H1 (cell line): ENCODE data around the gene GSX1. TPM values are rescaled to one million over a fixed set of nuclear protein-coding genes. Genes with fewer than 3 reads are reported as not detected.

Experiments used
- CTCF ChIA-PET: fragments of 300-600 bp; sonication (Branson Sonifier 250); formaldehyde crosslinking; loops from one replicate; lab custom pipeline; 2021; ENCODE audit not compliant: partially characterized antibody; lab: Charles Lee
- POLR2A ChIA-PET: fragments of 300-600 bp; sonication (Branson Sonifier 250); formaldehyde crosslinking; loops from one replicate; lab custom pipeline; 2021; ENCODE audit warnings: inconsistent platforms; ENCODE audit not compliant: partially characterized antibody; lab: Charles Lee
- DNase-seq, 2 experiments: peaks; one replicate each; pipeline versions ENCODE4 v3.0.0 to v3.0.0-alpha.2; 2010 to 2022; ENCODE audit warnings: low spot score in 2 of 2, low read depth in 1 of 2, mixed read lengths in 1 of 2
- FAIRE-seq: peaks from 2 replicates; lab custom pipeline; 2011; peaks lifted over from hg19 to GRCh38; lab: Jason Lieb, UNC
- H2AFZ ChIP-seq: 2 replicates; pipeline ENCODE4 v1.8.1; 2012; ENCODE audit warnings: low read length, inconsistent platforms
- H2AK5ac ChIP-seq: 2 replicates; pipeline ENCODE4 v1.6.1; 2013; ENCODE audit warnings: low read depth, low read length
- H2BK120ac ChIP-seq: replicated peaks from 2 replicates; pipeline ENCODE3; 2013; ENCODE audit warnings: low read depth, low read length, inconsistent platforms
- H2BK12ac ChIP-seq: 2 replicates; pipeline ENCODE4 v1.6.1; 2013; ENCODE audit warnings: low read depth, low read length
- H2BK15ac ChIP-seq: 2 replicates; pipeline ENCODE4 v1.6.1; 2013; ENCODE audit warnings: low read length
- H2BK20ac ChIP-seq: 2 replicates; pipeline ENCODE4 v1.6.1; 2013; ENCODE audit warnings: low read length
- H2BK5ac ChIP-seq: 2 replicates; pipeline ENCODE4 v1.6.1; 2013; ENCODE audit warnings: low read depth, low read length
- H3K14ac ChIP-seq: 2 replicates; pipeline ENCODE4 v1.6.1; 2013; ENCODE audit warnings: inconsistent platforms; ENCODE audit not compliant: insufficient read length
- H3K18ac ChIP-seq: 2 replicates; pipeline ENCODE4 v1.6.1; 2013; ENCODE audit warnings: low read length; ENCODE audit errors: extremely low read depth
- H3K23ac ChIP-seq: 2 replicates; pipeline ENCODE4 v1.6.1; 2013; ENCODE audit warnings: inconsistent platforms; ENCODE audit not compliant: insufficient read length
- H3K23me2 ChIP-seq: 2 replicates; pipeline ENCODE4 v1.6.1; 2013; ENCODE audit warnings: low read depth, low read length
- H3K27ac ChIP-seq: 2 replicates; pipeline ENCODE4 v1.6.1; 2011; ENCODE audit warnings: low read depth, low read length, inconsistent platforms
- H3K27me3 ChIP-seq, 4 experiments: replicated peaks in 1 of 4; 1 replicate in 1 of 4; 2 replicates in 3 of 4; pipeline versions ENCODE4 v1.6.1 to v1.8.1; 2011 to 2013; ENCODE audit warnings: low read length in 3 of 4, mild to moderate bottlenecking in 3 of 4, inconsistent platforms in 2 of 4, mixed read lengths in 2 of 4, moderate library complexity in 1 of 4; ENCODE audit not compliant: control insufficient read depth in 3 of 4, insufficient read depth in 3 of 4; ENCODE audit errors: extremely low read depth in 1 of 4
- H3K36me3 ChIP-seq, 4 experiments: 2 replicates each; pipeline versions ENCODE4 v1.6.1 to v1.8.1; 2011 to 2013; ENCODE audit warnings: mild to moderate bottlenecking in 4 of 4, low read length in 3 of 4, moderate library complexity in 2 of 4, control low read depth in 1 of 4, inconsistent platforms in 1 of 4; ENCODE audit not compliant: insufficient read depth in 4 of 4, control insufficient read depth in 2 of 4
- H3K4ac ChIP-seq: replicated peaks from 2 replicates; pipeline ENCODE3; 2013; ENCODE audit warnings: low read length, low read depth, mixed read lengths, inconsistent platforms; ENCODE audit not compliant: insufficient read length
- H3K4me1 ChIP-seq, 4 experiments: replicated peaks in 1 of 4; 1 replicate in 1 of 4; 2 replicates in 3 of 4; pipeline versions ENCODE4 v1.6.1 to v1.8.1; 2011 to 2013; ENCODE audit warnings: low read length in 3 of 4, inconsistent platforms in 2 of 4, mixed read lengths in 1 of 4; ENCODE audit not compliant: insufficient read depth in 4 of 4, control insufficient read depth in 3 of 4
- H3K4me2 ChIP-seq, 2 experiments: 2 replicates each; pipeline versions ENCODE4 v1.6.1 to v1.8.1; 2011 to 2013; ENCODE audit warnings: low read depth in 2 of 2, low read length in 2 of 2, control low read depth in 1 of 2, inconsistent platforms in 1 of 2, mild to moderate bottlenecking in 1 of 2; ENCODE audit not compliant: insufficient read depth in 1 of 2
- H3K4me3 ChIP-seq, 4 experiments: fragments of 200-600, 300-600 bp in 1 of 4; sonication (generic), shearing (Covaris generic), sonication (Bioruptor Twin) in 1 of 4; 2 replicates each; pipeline versions ENCODE4 v1.5.1 to v1.8.1; 2011 to 2016; ENCODE audit warnings: low read length in 4 of 4, low read depth in 3 of 4, control low read depth in 2 of 4, inconsistent platforms in 2 of 4, mild to moderate bottlenecking in 2 of 4, mixed read lengths in 1 of 4, moderate library complexity in 1 of 4; ENCODE audit not compliant: insufficient read depth in 2 of 4; ENCODE audit errors: extremely low read depth in 1 of 4
- H3K56ac ChIP-seq: replicated peaks from 2 replicates; pipeline ENCODE3; 2013; ENCODE audit warnings: low read depth, mild to moderate bottlenecking, mixed read lengths, low read length, inconsistent platforms; ENCODE audit not compliant: insufficient read length
- H3K79me1 ChIP-seq: 2 replicates; pipeline ENCODE4 v1.6.1; 2013; ENCODE audit warnings: low read depth, low read length, control low read depth
- H3K79me2 ChIP-seq, 2 experiments: 2 replicates each; pipeline versions ENCODE4 v1.6.1 to v1.8.1; 2012 to 2013; ENCODE audit warnings: low read length in 2 of 2, mild to moderate bottlenecking in 2 of 2, inconsistent platforms in 1 of 2; ENCODE audit not compliant: insufficient read depth in 2 of 2, control insufficient read depth in 1 of 2
- H3K9ac ChIP-seq, 4 experiments: replicated peaks in 1 of 4; 1 replicate in 1 of 4; 2 replicates in 3 of 4; pipeline versions ENCODE4 v1.6.1 to v1.8.1; 2011 to 2013; ENCODE audit warnings: low read depth in 3 of 4, low read length in 3 of 4, control low read depth in 2 of 4, mild to moderate bottlenecking in 2 of 4, moderate library complexity in 2 of 4, inconsistent platforms in 1 of 4; ENCODE audit errors: extremely low read depth in 1 of 4
- H3K9me3 ChIP-seq, 2 experiments: 2 replicates each; pipeline versions ENCODE4 v1.6.1 to v1.8.1; 2012 to 2013; ENCODE audit warnings: mild to moderate bottlenecking in 2 of 2, moderate library complexity in 2 of 2, control low read depth in 1 of 2, inconsistent platforms in 1 of 2, low read depth in 1 of 2, low read length in 1 of 2, mixed read lengths in 1 of 2; ENCODE audit not compliant: insufficient read depth in 2 of 2
- H4K20me1 ChIP-seq, 2 experiments: replicated peaks in 1 of 2; 2 replicates each; pipeline versions ENCODE3 to v1.8.1; 2011 to 2013; ENCODE audit warnings: inconsistent platforms in 2 of 2, low read length in 2 of 2, mild to moderate bottlenecking in 1 of 2; ENCODE audit not compliant: insufficient read depth in 2 of 2, control insufficient read depth in 1 of 2
- H4K5ac ChIP-seq: 2 replicates; pipeline ENCODE4 v1.6.1; 2013; ENCODE audit warnings: low read length, low read depth, mixed read lengths, inconsistent platforms; ENCODE audit not compliant: insufficient read length
- H4K8ac ChIP-seq: 2 replicates; pipeline ENCODE4 v1.8.0; 2013; ENCODE audit warnings: mild to moderate bottlenecking, moderate library complexity, low read length, inconsistent platforms; ENCODE audit not compliant: insufficient read depth; ENCODE audit errors: extremely low read depth
- H4K91ac ChIP-seq: replicated peaks from 2 replicates; pipeline ENCODE3; 2013; ENCODE audit warnings: low read length, mixed read lengths, inconsistent platforms; ENCODE audit not compliant: insufficient read length
- ATF3 ChIP-seq: IDR thresholded peaks from 2 replicates; pipeline ENCODE4 v1.6.1; 2011; ENCODE audit warnings: low read depth, mild to moderate bottlenecking, low read length; ENCODE audit not compliant: insufficient read depth
- CREB1 ChIP-seq: IDR thresholded peaks from 2 replicates; pipeline ENCODE4 v1.6.1; 2012; ENCODE audit warnings: inconsistent platforms
- KDM5A ChIP-seq: fragments of 200-600 bp; IDR thresholded peaks from 2 replicates; pipeline ENCODE4 v1.7.1; 2012; ENCODE audit warnings: mild to moderate bottlenecking, low read length, inconsistent platforms, mixed read lengths
- RFX5 ChIP-seq: IDR thresholded peaks from 2 replicates; pipeline ENCODE4 v1.6.1; 2011; ENCODE audit warnings: low read depth, low read length, improper control_type of control experiment, borderline replicate concordance
- SAP30 ChIP-seq: fragments of 300-600 bp; sonication (generic); IDR thresholded peaks from 2 replicates; pipeline ENCODE4 v1.7.1; 2012; ENCODE audit warnings: low read length, moderate library complexity, mild to moderate bottlenecking, inconsistent platforms; ENCODE audit not compliant: insufficient read depth, insufficient replicate concordance
- SIX5 ChIP-seq: IDR thresholded peaks from 2 replicates; pipeline ENCODE4 v1.6.1; 2011; ENCODE audit warnings: mild to moderate bottlenecking, low read depth, low read length
- SP4 ChIP-seq: IDR thresholded peaks from 2 replicates; pipeline ENCODE4 v1.6.1; 2012; ENCODE audit warnings: low read length, inconsistent platforms
- ZNF274 ChIP-seq: IDR thresholded peaks from 2 replicates; pipeline ENCODE4 v1.7.0; 2012; ENCODE audit warnings: low read length, borderline replicate concordance; ENCODE audit errors: extremely low read depth
- WGBS, 2 experiments: shearing (Covaris generic) in 1 of 2; methylation state at CpG; one replicate each; pipeline versions ENCODE4 v1.1.6 to v1.1.7; 2013 to 2015; ENCODE audit warnings: low lambda C conversion rate in 2 of 2, mixed read lengths in 2 of 2, inconsistent platforms in 1 of 2, low coverage in 1 of 2, missing lambda C conversion rate in 1 of 2; ENCODE audit not compliant: insufficient replicate concordance in 2 of 2, insufficient coverage in 1 of 2, insufficient read length in 1 of 2; ENCODE audit errors: extremely low coverage in 1 of 2, missing lambda C conversion rate in 1 of 2; 5-methylcytosine and 5-hydroxymethylcytosine counted together
- polyA plus RNA-seq, 7 experiments: library from polyadenylated mRNA; depleted of rRNA in 3 of 7; stranded (reverse) in 5 of 7; unstranded in 2 of 7; fragments of >200 nt in 5 of 7; fragments of 200-250 nt in 2 of 7; gene quantifications; 1 replicate in 5 of 7; 2 replicates in 1 of 7; 4 replicates in 1 of 7; pipeline versions ENCODE4 v1.2.1 to v1.2.3, GENCODE V29; 2011 to 2013; ENCODE audit warnings: missing spikeins in 2 of 7, mixed read lengths in 2 of 7
- total RNA-seq: library from RNA; stranded (reverse); fragmentation: NEBNext Ultra II Directional; extraction: Animal tissue kit (Norgen Biotek cat#: 25700); gene quantifications from 2 replicates; pipeline ENCODE4 v1.2.1, GENCODE V29; 2021

GSX1 gene
- total and polyA plus RNA-seq, 2 of the 8 experiments (the other 6 are each of a cell fraction or from before 2014, with no cell fraction given): not detected

DNA sequence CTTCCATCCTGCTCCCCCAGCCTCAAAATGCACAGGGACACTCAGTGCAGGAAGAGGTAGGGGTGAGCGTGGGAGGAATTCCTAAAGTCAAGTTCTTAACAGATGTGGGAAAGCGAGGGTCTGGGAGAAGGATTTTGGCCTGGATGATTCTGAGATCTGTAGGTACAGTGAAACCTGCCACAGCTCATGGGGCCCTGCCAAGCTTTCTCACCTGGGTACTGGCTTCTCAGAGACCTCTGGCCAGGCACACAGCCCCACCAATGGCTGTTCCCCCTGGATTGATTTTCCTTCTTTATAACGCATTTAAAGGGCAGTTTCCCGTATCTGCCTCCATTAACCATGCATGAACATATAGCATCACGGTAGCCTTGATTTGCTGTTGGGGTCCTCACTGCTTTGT is 47.0 kb upstream of the GSX1 start:
- Histone ChIP-seq H2BK12ac (peak overlapping the region; percentile 27; the same call in 1 of the 2 replicates), H3K79me2 (no peaks in the 10 kb centered on the region), H3K23me2 (no peaks in the 10 kb centered on the region), H3K79me1 (no peaks in the 10 kb centered on the region), H3K36me3 (no peaks in the 10 kb centered on the region), H4K91ac (peak overlapping the region; percentile 58), H2AFZ (peak overlapping the region; percentile 74), H2BK5ac (peak overlapping the region; percentile 53; the same call in 1 of the 2 replicates), H3K4me3 (peak overlapping the region in 1 of 4 experiments; percentile 33; a peak in 1 of 8 replicates), H2BK15ac (0 out of 2 replicates have a peak overlapping the region, but pooled peaks have one; percentile 14), H3K18ac (peak overlapping the region; percentile 89), H3K14ac (no peak overlapping the region), H3K9ac (peak overlapping the region in 1 of 4 experiments; percentile 27; a peak in 3 of 7 replicates), H3K4me2 (peak overlapping the region; percentile 55 to 56), H2AK5ac (no peak overlapping the region), H2BK20ac (peak overlapping the region; percentile 99; the same call in 1 of the 2 replicates), H2BK120ac (peak overlapping the region; percentile 52), H3K27ac (no peak overlapping the region), H3K9me3 (no peaks in the 10 kb centered on the region; a peak in 1 of 4 replicates), H3K4ac (no peak overlapping the region), H3K23ac (no peak overlapping the region), H4K20me1 (no peaks in the 10 kb centered on the region), H3K56ac (no peak overlapping the region), H3K4me1 (peaks cover 8 to 14% (median 10%) of the 10 kb centered on the region in 4 experiments), H4K8ac (no peak overlapping the region), H4K5ac (no peak overlapping the region), H3K27me3 (no peaks in the 10 kb centered on the region; a peak in 1 of 7 replicates)
- ChIA-PET CTCF (interaction anchor here (0.6 to 1.9 kb wide), 5 partner anchors 12 to 1004 kb away, joined by 3 to 10 read pairs (median 4); no protein-coding TSS in a partner anchor), POLR2A (interaction anchor here (0.9 to 1.0 kb wide), 2 partner anchors 12 to 15 kb away, joined by 3 read pairs; no protein-coding TSS in a partner anchor)
- no peak for DNase-seq
- WGBS, 2 experiments: 61% methylated on average over 5 of the region's 5 CpGs; no CpG with 5 or more reads in 1 of the 2 experiments
- TF ChIP-seq ZNF274 (no peak), CREB1 (no peak), RFX5 (no peak), SAP30 (no peak), SIX5 (no peak), SP4 (no peak), ATF3 (no peak), KDM5A (no peak)
- FAIRE-seq: no peak
